SJSA1 (cell line): ENCODE results near the gene TRIM9. TPM values are rescaled to one million over a fixed set of nuclear protein-coding genes. Genes with fewer than 3 reads are reported as not detected.

ENCODE experiments used
- DNase-seq, 2 experiments: peaks; one replicate each; pipeline ENCODE4 v3.0.0-alpha.2; 2015 to 2020; ENCODE audit warnings: low spot score in 2 of 2, low read depth in 1 of 2
- H3K27ac ChIP-seq: fragments of 250-450 bp; sonication (Bioruptor Pico); 2 replicates; pipeline ENCODE4 v1.5.1; 2020; ENCODE audit warnings: mild to moderate bottlenecking, moderate library complexity
- H3K27me3 ChIP-seq: fragments of 250-450 bp; sonication (Bioruptor Pico); replicated peaks from 2 replicates; pipeline ENCODE4 v1.5.1; 2020; ENCODE audit warnings: mild to moderate bottlenecking, moderate library complexity
- H3K36me3 ChIP-seq: fragments of 250-450 bp; sonication (Bioruptor Pico); 2 replicates; pipeline ENCODE4 v1.5.1; 2020; ENCODE audit warnings: mild to moderate bottlenecking
- H3K4me1 ChIP-seq: fragments of 250-450 bp; sonication (Bioruptor Pico); replicated peaks from 2 replicates; pipeline ENCODE4 v1.6.1; 2021; ENCODE audit warnings: mild to moderate bottlenecking
- H3K4me3 ChIP-seq: fragments of 250-450 bp; sonication (Bioruptor Pico); 2 replicates; pipeline ENCODE4 v1.5.1; 2020; ENCODE audit warnings: mild to moderate bottlenecking
- H3K9me3 ChIP-seq: fragments of 250-450 bp; sonication (Bioruptor Pico); replicated peaks from 2 replicates; pipeline ENCODE4 v1.5.1; 2020; ENCODE audit warnings: mild to moderate bottlenecking
- total RNA-seq: library from RNA; depleted of rRNA; stranded (reverse); fragments of >200 nt; shearing (Covaris generic); gene quantifications from 2 replicates; pipeline ENCODE4 v1.2.3, GENCODE V29; 2014

TRIM9 gene
- total RNA-seq, 1 experiment from 2014 or later: not detected

DNA sequence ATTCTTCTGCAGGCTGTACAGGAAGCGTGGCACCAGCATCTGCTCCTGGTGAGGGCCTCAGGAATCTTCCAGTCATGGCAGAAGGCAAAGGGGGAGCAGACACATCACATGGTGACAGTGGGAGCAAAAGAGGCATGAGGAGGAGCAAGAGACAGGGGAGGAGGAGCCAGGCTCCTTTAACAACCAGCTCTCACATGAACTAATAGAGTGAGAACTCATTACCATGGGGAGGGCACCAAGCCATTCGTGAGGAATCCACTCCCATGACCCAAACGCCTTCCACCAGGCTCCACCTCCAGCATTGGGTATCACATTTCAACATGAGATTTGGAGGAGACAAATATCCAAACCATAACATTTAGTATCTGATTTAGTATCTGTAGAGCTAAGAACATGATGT is 14.7 kb upstream of the TRIM9 start:
- Histone ChIP-seq H3K27ac (no peak overlapping the region), H3K9me3 (no peaks in the 10 kb centered on the region), H3K27me3 (0 out of 2 replicates have a peak, but pooled peaks cover 9% of the 10 kb centered on the region), H3K36me3 (no peaks in the 10 kb centered on the region), H3K4me1 (no peaks in the 10 kb centered on the region), H3K4me3 (no peak overlapping the region)
- DNase-seq: no peak

DNA sequence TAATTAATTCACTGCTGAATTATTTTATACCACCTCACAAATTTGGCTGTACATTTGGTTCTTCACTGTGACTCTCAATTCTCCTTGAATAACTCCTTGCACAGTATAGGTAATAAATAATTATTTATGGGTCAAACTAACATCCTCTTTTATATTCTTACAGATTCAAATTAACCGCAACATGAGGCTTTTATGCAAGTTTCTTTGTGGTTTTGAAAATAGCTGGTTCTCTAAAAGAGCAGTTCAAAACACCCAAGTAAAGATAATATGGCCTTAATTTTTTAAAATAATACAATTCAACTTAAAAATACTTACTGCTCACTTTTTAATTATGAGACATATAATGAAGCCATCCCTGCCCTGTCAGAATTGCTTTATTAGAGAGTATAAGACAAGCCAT is 12.9 kb upstream of the TRIM9 start:
- no peaks in the 10 kb centered on the region for H3K4me1 ChIP-seq
- no peak for DNase-seq
- H3K36me3 ChIP-seq: no peaks in the 10 kb centered on the region
- 0 out of 2 replicates have a peak, but pooled peaks cover 9% of the 10 kb centered on the region for H3K27me3 ChIP-seq
- H3K27ac ChIP-seq: no peak overlapping the region
- H3K4me3 ChIP-seq: no peak overlapping the region
- no peaks in the 10 kb centered on the region for H3K9me3 ChIP-seq

- H3K36me3 ChIP-seq: no peaks in the 10 kb centered on the region
- H3K9me3 ChIP-seq: no peaks in the 10 kb centered on the region
- 0 out of 2 replicates have a peak, but pooled peaks cover 12% of the 10 kb centered on the region for H3K27me3 ChIP-seq
- no peaks in the 10 kb centered on the region for H3K4me1 ChIP-seq
- no peak overlapping the region for H3K27ac ChIP-seq
- no peak for DNase-seq
- no peak overlapping the region for H3K4me3 ChIP-seq
Measured at GRCh38 chr14:51104467-51104866, 9.6 kb upstream of the TRIM9 start.

DNA sequence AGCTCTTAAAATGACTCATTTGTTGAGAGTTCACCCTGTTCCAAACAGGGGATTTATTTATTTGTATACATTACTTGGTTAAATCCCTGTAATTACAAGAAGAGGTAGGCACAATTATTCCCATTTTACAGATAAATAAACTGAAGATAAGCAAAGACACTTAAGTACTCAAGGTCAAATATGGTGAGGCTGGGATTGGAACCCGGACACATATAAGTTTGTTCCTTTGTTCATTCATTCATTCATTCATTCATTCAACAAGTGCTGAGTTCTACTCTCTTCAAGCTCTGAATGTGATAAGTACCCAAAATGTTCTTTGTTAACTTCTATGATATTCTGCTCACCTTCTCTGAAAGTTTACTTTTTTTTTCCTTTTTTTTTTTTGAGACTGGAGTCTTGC is 2.4 kb upstream of the TRIM9 start:
- H3K27ac ChIP-seq: no peak overlapping the region
- H3K4me1 ChIP-seq: peaks cover 19% of the 10 kb centered on the region
- no peaks in the 10 kb centered on the region for H3K9me3 ChIP-seq
- no peaks in the 10 kb centered on the region for H3K36me3 ChIP-seq
- peaks cover 49% of the 10 kb centered on the region for H3K27me3 ChIP-seq
- H3K4me3 ChIP-seq: no peak overlapping the region
- no peak for DNase-seq

DNA sequence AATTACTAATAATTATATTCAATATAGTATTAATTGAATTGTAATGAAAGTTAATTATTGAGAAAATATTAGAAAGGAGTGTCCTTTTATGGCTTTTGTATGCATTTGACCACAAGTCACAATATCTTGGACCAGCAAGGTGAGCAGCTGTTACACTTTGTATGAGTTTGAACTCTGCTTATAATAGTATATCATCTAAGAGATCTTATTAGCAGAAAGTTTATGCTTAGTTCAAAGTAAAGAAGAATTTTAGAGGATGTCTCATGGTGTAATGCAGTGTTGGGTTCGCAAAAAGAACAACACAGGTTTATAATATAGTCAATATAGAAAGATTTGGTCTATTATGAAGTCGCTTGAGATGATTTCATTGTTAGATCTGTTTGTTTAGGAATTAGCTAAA is 2.0 kb upstream of the TRIM9 start:
- Histone ChIP-seq H3K9me3 (no peaks in the 10 kb centered on the region), H3K4me3 (no peak overlapping the region), H3K27me3 (peaks cover 53% of the 10 kb centered on the region), H3K27ac (no peak overlapping the region), H3K4me1 (peaks cover 19% of the 10 kb centered on the region), H3K36me3 (no peaks in the 10 kb centered on the region)
- no peak for DNase-seq

- no peaks in the 10 kb centered on the region for H3K36me3 ChIP-seq
- H3K27me3 ChIP-seq: peaks cover 53% of the 10 kb centered on the region
- no peaks in the 10 kb centered on the region for H3K9me3 ChIP-seq
- H3K4me1 ChIP-seq: peaks cover 19% of the 10 kb centered on the region
- DNase-seq: no peak
- no peak overlapping the region for H3K27ac ChIP-seq
- H3K4me3 ChIP-seq: peak overlapping the region; percentile 36
Measured at GRCh38 chr14:51095854-51096823, 1.2 kb upstream of the TRIM9 start.

DNA sequence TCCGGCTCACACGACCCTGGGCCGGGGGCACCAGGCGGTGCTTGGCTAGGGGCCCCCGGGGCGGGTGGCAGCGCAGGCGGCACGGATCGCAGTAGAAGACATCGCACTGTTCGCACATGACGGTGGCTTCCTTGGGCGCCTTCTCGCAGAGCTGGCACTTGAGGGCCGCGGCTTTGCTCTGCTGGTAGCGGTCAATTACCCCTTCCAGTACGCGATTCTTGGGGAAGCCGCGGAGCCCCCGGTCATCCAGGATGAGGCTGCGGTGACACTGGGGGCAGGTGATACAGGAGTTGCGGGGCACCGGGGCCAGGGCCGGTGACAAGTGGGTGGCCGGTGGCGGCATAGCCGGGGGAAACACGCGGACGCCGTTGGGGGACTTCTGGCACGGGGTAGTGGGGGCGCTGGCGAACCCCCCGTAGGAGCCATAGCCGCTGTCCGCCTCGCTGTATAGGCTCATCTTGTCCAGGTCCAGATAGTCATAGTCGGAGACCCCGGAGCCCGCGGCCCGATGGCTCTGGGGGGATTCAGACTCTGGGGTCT is 553 bp downstream of the TRIM9 start:
- no peak for DNase-seq
- H3K4me3 ChIP-seq: peak overlapping the region; percentile 36
- H3K27me3 ChIP-seq: peaks cover 55% of the 10 kb centered on the region
- peaks cover 19% of the 10 kb centered on the region for H3K4me1 ChIP-seq
- no peak overlapping the region for H3K27ac ChIP-seq
- H3K9me3 ChIP-seq: no peaks in the 10 kb centered on the region
- H3K36me3 ChIP-seq: no peaks in the 10 kb centered on the region

DNA sequence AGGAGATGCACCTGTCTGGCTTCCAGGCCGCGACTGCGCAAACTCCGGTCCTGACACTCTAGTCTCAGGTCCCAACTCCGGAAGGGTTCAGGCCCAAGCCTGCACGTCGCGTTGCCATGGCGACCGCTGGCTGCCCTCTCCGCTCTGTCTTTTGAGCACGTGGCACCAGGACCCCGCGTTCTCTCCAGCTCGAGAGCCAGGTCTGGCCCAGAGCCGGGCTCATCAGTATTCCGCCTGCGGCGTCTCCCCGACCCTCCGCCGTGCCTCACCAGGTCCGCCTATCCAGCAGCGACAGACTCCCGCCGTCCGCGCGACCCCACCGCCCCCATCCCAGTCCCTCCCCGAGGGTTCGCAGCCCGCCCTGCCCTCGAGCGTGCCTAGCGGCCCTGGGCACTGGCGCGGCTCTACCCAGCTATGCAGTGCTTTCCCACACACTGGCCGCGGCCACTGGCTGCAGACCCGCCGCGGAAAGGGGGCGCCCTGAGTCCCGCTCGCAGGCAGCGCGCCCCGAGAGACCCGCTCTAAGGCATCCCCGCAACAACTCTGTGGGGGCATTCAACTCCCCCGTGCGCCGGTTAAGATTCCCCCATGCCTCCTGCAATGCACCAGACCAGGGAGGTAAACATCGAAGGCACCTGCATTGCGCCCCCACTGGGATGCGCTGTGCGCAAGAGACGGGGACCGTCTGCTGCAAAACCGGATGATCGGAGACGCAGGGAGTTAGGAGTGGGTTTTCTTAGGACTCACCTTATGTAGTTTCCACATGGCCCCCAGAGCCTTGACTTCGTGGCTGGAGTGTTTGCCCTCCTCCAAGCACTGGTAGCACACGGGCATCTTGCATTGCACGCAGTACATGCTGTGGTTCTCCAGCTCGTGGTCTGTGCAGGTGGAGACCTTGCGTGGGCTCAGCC is 1.3 kb downstream of the TRIM9 start:
- DNase-seq: no peak
- no peaks in the 10 kb centered on the region for H3K36me3 ChIP-seq
- H3K4me3 ChIP-seq: no peak overlapping the region
- H3K9me3 ChIP-seq: no peaks in the 10 kb centered on the region
- peaks cover 60% of the 10 kb centered on the region for H3K27me3 ChIP-seq
- peaks cover 19% of the 10 kb centered on the region for H3K4me1 ChIP-seq
- H3K27ac ChIP-seq: no peak overlapping the region

- Histone ChIP-seq H3K4me1 (peaks cover 19% of the 10 kb centered on the region), H3K27me3 (peaks cover 60% of the 10 kb centered on the region), H3K36me3 (no peaks in the 10 kb centered on the region), H3K9me3 (no peaks in the 10 kb centered on the region), H3K27ac (no peak overlapping the region), H3K4me3 (no peak overlapping the region)
- no peak for DNase-seq
Measured at GRCh38 chr14:51092965-51093364, 1.9 kb downstream of the TRIM9 start.

DNA sequence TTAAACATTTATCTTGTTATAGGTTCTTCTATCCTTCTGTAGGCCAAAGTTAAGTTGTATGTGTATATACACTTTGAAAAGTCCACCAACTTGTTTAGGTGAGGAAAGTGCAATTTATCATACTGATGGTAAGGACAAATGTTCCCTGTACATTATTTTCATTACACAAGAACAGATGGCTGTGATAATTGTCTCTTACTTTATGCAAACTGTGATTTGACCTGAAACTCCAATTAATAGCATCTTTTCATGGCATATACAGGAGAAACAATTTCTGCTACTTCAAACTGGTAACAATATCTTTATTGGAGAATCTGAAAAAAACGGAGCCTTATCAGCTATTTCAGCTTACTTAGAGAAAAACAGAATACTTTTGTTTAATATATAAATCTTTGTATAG is 5.6 kb downstream of the TRIM9 start:
- H3K27me3 ChIP-seq: peaks cover 37% of the 10 kb centered on the region
- no peak for DNase-seq

DNA sequence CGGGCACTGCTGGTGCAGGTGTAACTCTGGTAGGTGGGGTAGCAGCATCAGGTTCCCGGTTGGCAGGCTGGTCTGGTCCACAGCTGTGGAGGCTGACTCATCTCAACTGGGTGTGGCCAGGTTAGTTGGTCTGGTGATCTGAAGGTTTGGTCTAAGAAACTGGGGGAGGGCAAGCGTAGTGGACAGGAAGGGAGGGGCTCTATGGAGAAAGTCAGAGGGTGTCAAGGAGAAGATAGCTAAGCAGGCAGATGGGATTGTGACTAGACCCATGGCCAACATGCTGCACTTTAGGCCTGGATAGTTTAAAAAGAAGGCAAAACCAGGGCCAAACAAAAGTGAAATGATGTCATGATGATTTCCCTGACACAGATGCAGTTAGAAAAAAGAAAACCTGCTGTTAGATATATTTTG is 7.9 kb downstream of the TRIM9 start:
- DNase-seq: no peak
- Histone ChIP-seq H3K36me3 (no peaks in the 10 kb centered on the region), H3K4me1 (no peaks in the 10 kb centered on the region), H3K27ac (no peak overlapping the region), H3K9me3 (no peaks in the 10 kb centered on the region), H3K4me3 (no peak overlapping the region), H3K27me3 (peaks cover 15% of the 10 kb centered on the region)

More for the DNA sequence above, 5.6 kb downstream of the TRIM9 start:
- no peaks in the 10 kb centered on the region for H3K9me3 ChIP-seq
- H3K27ac ChIP-seq: no peak overlapping the region
- peaks cover 5% of the 10 kb centered on the region for H3K4me1 ChIP-seq
- H3K36me3 ChIP-seq: no peaks in the 10 kb centered on the region
- H3K4me3 ChIP-seq: no peak overlapping the region

DNA sequence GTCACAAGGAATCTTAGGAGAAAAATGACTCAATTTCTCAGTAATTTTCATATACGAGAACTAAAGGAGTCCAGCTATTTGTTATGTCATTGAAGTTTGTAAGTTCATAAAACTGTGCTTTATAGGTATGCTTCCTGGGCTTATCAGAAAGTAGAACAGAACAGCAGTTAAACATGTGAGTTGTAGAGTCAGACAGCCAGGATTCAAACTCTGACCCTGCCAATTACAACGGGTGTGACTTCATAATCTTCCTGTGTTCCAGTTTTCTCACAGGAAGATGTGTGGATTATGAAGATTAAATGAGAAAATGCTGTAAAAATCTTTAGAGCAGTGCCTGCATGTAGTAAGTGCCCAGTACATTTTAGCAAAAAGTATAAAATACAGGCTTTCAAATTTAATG is 8.9 kb downstream of the TRIM9 start:
- Histone ChIP-seq H3K27me3 (peaks cover 14% of the 10 kb centered on the region; the same call in 1 of the 2 replicates), H3K4me1 (no peaks in the 10 kb centered on the region), H3K9me3 (no peaks in the 10 kb centered on the region), H3K36me3 (no peaks in the 10 kb centered on the region), H3K4me3 (no peak overlapping the region), H3K27ac (no peak overlapping the region)
- DNase-seq: no peak

GRCh38 chr14:51084962-51085361 is 9.9 kb downstream of the TRIM9 start:
- Histone ChIP-seq H3K4me1 (no peaks in the 10 kb centered on the region), H3K27me3 (peaks cover 13% of the 10 kb centered on the region; the same call in 1 of the 2 replicates), H3K9me3 (no peaks in the 10 kb centered on the region), H3K4me3 (no peak overlapping the region), H3K36me3 (no peaks in the 10 kb centered on the region), H3K27ac (no peak overlapping the region)
- no peak for DNase-seq
